ENCODE measurements around the gene ARHGAP26.

The ARHGAP26 gene

GRCh38 chr5:143213231-143213850, 443.2 kb downstream of the ARHGAP26 start:
- no peak for DNase-seq (ENCODE audit: low read depth in 2 of 2, low spot score in 1 of 2)

- DNase-seq (ENCODE audit: low read depth in 2 of 2, low spot score in 1 of 2), result no peak
Observed at GRCh38 chr5:143213851-143214363, 443.7 kb downstream of the ARHGAP26 start.

GRCh38 chr5:143214458-143214857, 444.3 kb downstream of the ARHGAP26 start:
- DNase-seq (ENCODE audit: low read depth in 2 of 2, low spot score in 1 of 2), result no peak

GRCh38 chr5:143214890-143215289, 444.7 kb downstream of the ARHGAP26 start:
- DNase-seq (ENCODE audit: low read depth in 2 of 2, low spot score in 1 of 2), result no peak

- no peak for DNase-seq (ENCODE audit: low read depth in 2 of 2, low spot score in 1 of 2)
Observed at GRCh38 chr5:143215690-143216089, 445.5 kb downstream of the ARHGAP26 start.

GRCh38 chr5:143216211-143216610, 446.0 kb downstream of the ARHGAP26 start:
- no peak for DNase-seq (ENCODE audit: low read depth in 2 of 2, low spot score in 1 of 2)

- DNase-seq (ENCODE audit: low read depth in 2 of 2, low spot score in 1 of 2), result no peak
Observed at GRCh38 chr5:143217065-143217803, 447.1 kb downstream of the ARHGAP26 start.

- no peak for DNase-seq (ENCODE audit: low read depth in 2 of 2, low spot score in 1 of 2)
Observed at GRCh38 chr5:143217804-143218160, 447.6 kb downstream of the ARHGAP26 start.

- DNase-seq (ENCODE audit: low read depth in 2 of 2, low spot score in 1 of 2), result no peak
Observed at GRCh38 chr5:143218517-143219170, 448.5 kb downstream of the ARHGAP26 start.

GRCh38 chr5:143219696-143220095, 449.5 kb downstream of the ARHGAP26 start:
- DNase-seq (ENCODE audit: low read depth in 2 of 2, low spot score in 1 of 2), result no peak

GRCh38 chr5:143220748-143221251, 450.6 kb downstream of the ARHGAP26 start:
- no peak for DNase-seq (ENCODE audit: low read depth in 2 of 2, low spot score in 1 of 2)

- no peak for DNase-seq (ENCODE audit: low read depth in 2 of 2, low spot score in 1 of 2)
Observed at GRCh38 chr5:143222287-143223231, 452.4 kb downstream of the ARHGAP26 start.

- DNase-seq (ENCODE audit: low read depth in 2 of 2, low spot score in 1 of 2), result no peak
Observed at GRCh38 chr5:143224672-143225071, 454.5 kb downstream of the ARHGAP26 start.

GRCh38 chr5:143225511-143225910, 455.3 kb downstream of the ARHGAP26 start:
- no peak for DNase-seq (ENCODE audit: low read depth in 2 of 2, low spot score in 1 of 2)

- no peak for DNase-seq (ENCODE audit: low read depth in 2 of 2, low spot score in 1 of 2)
Observed at GRCh38 chr5:143226361-143226760, 456.2 kb downstream of the ARHGAP26 start.

GRCh38 chr5:143226872-143227271, 456.7 kb downstream of the ARHGAP26 start:
- no peak for DNase-seq (ENCODE audit: low read depth in 2 of 2, low spot score in 1 of 2)

- DNase-seq (ENCODE audit: low read depth in 2 of 2, low spot score in 1 of 2), result no peak
Observed at GRCh38 chr5:143227301-143227700, 457.1 kb downstream of the ARHGAP26 start.

- no peak for DNase-seq (ENCODE audit: low read depth in 2 of 2, low spot score in 1 of 2)
Observed at GRCh38 chr5:143228597-143229293, 458.6 kb downstream of the ARHGAP26 start.

GRCh38 chr5:143229426-143229895, 459.3 kb downstream of the ARHGAP26 start:
- DNase-seq (ENCODE audit: low read depth in 2 of 2, low spot score in 1 of 2), result no peak
